GM18907 (cell line): ENCODE measurements around the gene E2F8.

Experiments used
- ATAC-seq: cut with Tn5 transposase; IDR thresholded peaks from one replicate; pipeline ENCODE4 v1.9.1; 2021; ENCODE audit warnings: mild to moderate bottlenecking, moderate library complexity; ENCODE audit not compliant: unreplicated experiment

Gene E2F8

GRCh38 chr11:19187833-19188258 is 52.9 kb downstream of the E2F8 start:
- no peak for ATAC-seq

GRCh38 chr11:19187114-19187832 is 53.5 kb downstream of the E2F8 start:
- no peak for ATAC-seq

- no peak for ATAC-seq
Measured at GRCh38 chr11:19185516-19186052, 55.2 kb downstream of the E2F8 start.

- no peak for ATAC-seq
Measured at GRCh38 chr11:19185036-19185435, 55.7 kb downstream of the E2F8 start.

- ATAC-seq, result no peak
Measured at GRCh38 chr11:19183646-19184045, 57.1 kb downstream of the E2F8 start.

GRCh38 chr11:19181531-19182261 is 59.0 kb downstream of the E2F8 start:
- ATAC-seq, result no peak

- ATAC-seq, result no peak
Measured at GRCh38 chr11:19176629-19177186, 64.0 kb downstream of the E2F8 start.
